C4-2B (cell line): ENCODE results near the gene COX5B.
"Not testable (repeated sequence)": the region's sequence is repeated elsewhere in the genome, so short reads cannot be mapped to it uniquely, and the experiment has no call there.

Source experiments
- H3K27ac ChIP-seq: fragments of 450-650 bp; 2 replicates; pipeline ENCODE4 v1.5.1; 2017
- CTCF ChIP-seq: fragments of 450-650 bp; conservative IDR thresholded peaks from 2 replicates; pipeline ENCODE4 v1.5.1; 2017; ENCODE audit warnings: mild to moderate bottlenecking
- ZFX ChIP-seq: fragments of 450-650 bp; IDR thresholded peaks from 2 replicates; pipeline ENCODE4 v1.6.1; 2017

Gene COX5B, protein sequence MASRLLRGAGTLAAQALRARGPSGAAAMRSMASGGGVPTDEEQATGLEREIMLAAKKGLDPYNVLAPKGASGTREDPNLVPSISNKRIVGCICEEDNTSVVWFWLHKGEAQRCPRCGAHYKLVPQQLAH

GRCh38 chr2:97645695-97646629 lies at the start of gene COX5B:
Gene COX5B (plus strand): TSS chr2:97646062. CDS start chr2:97646087, 25 bp downstream.
- TF ChIP-seq ZFX (peak; percentile 56), CTCF (no peak)
- H3K27ac ChIP-seq, result peak within 1 kb of the TSS; percentile 95

- not testable (repeated sequence) for H3K27ac ChIP-seq
Measured at GRCh38 chr2:97596180-97596579, 49.7 kb upstream of the COX5B start.

DNA sequence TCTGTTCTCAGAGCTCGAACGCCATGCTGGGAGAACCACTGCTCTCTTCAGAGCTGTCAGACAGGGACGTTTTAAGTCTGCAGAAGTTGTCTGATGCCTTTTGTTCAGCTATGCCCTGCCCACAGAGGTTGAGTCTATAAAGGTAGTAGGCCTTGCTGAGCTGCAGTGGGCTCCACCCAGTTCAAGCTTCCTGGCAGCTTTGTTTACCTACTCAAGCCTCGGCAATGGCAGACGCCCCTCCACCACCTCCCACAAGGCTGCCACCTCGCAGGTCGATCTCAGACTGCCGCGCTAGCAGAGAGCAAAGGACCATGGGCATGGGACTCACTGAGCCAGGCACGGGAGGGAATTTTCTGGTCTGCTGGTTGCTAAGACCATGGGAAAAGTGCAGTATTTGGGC lies 44.3 kb upstream of the COX5B start:
- not testable (repeated sequence) for H3K27ac ChIP-seq

- not testable (repeated sequence) for H3K27ac ChIP-seq
Measured at GRCh38 chr2:97605109-97605508, 40.8 kb upstream of the COX5B start.

DNA sequence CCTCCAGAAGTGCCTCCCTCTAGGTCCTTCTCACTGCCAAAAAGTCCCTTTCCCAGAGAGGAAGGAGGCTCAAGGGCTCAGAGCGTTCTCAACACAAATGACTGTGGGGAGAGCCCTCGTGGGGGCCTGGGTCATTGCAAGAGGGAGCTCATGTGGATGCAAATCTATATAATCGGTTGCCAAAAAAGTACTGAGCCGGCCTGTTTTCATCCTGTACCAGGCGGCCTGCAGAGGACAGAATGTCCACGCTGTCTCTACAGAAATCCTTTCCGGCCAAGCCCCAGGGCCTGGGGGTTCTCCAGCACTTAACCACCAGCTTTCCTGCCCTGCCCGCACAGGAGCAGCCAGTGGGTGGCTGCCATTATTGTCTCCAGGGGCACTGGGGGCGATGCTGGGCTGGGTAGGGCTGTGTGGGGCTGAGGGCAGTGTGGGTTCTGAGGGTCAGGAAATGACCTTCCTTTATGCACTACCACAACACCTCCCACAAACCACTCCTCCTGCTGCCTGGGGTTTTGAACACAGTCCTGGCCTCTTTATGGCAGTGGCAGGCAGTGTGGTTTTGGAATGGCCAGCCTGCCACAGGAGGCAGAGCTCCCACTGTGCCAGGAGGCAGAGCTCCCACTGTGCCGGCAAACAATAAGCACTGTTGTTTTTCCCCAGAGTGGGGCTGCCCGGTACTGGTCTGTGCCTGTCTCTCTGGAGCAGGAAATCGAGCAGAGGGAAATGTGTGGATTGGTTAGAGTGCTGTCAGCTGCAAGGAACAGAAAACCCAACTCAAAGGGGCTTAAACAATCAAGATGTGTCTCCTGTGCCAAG lies 40.1 kb upstream of the COX5B start:
- H3K27ac ChIP-seq, result not testable (repeated sequence)

GRCh38 chr2:97608745-97609144 lies 37.1 kb upstream of the COX5B start:
- H3K27ac ChIP-seq, result not testable (repeated sequence)

GRCh38 chr2:97611895-97612294 lies 34.0 kb upstream of the COX5B start:
- not testable (repeated sequence) for H3K27ac ChIP-seq

- not testable (repeated sequence) for H3K27ac ChIP-seq
Measured at GRCh38 chr2:97615746-97616145, 30.1 kb upstream of the COX5B start.

- H3K27ac ChIP-seq, result no peak overlapping the region
- TF ChIP-seq ZFX, result no peak
- no peak for TF ChIP-seq CTCF
Measured at GRCh38 chr2:97617911-97618310, 28.0 kb upstream of the COX5B start.

GRCh38 chr2:97618939-97619827 lies 26.7 kb upstream of the COX5B start:
- not testable (repeated sequence) for H3K27ac ChIP-seq

DNA sequence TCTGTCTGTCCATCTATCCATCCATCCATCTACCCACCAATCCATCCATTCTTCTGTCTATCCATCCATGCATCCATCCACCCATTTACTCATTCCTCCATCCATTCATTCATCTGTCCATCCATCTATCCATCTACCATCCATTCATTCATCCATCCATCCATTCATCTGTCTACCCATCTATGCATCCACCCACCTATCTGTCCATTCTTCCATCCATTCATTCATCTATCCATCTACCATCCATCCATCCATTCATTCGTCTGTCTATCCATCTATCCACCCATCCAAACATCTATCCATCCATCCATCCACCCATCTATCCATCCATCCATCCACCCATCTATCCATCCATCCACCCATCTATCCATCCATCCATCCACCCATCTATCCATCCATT lies 25.4 kb upstream of the COX5B start:
- not testable (repeated sequence) for H3K27ac ChIP-seq

- not testable (repeated sequence) for H3K27ac ChIP-seq
Measured at GRCh38 chr2:97622976-97623375, 22.9 kb upstream of the COX5B start.

GRCh38 chr2:97625354-97626048 lies 20.4 kb upstream of the COX5B start:
- H3K27ac ChIP-seq, result not testable (repeated sequence)

- H3K27ac ChIP-seq, result not testable (repeated sequence)
Measured at GRCh38 chr2:97626049-97626430, 19.8 kb upstream of the COX5B start.
